ENCODE results near the gene KCNK10. TPM values are rescaled to one million over a fixed set of nuclear protein-coding genes. Genes with fewer than 3 reads are reported as not detected.

The KCNK10 gene
- total RNA-seq, 1 donor, result not detected

GRCh38 chr14:88299865-88300530 is 23.1 kb downstream of the KCNK10 start:
- no peak for DNase-seq (ENCODE audit: low read depth)
- no peak overlapping the region for H3K4me3 ChIP-seq (ENCODE audit: low read depth, low read length)
- TF ChIP-seq CTCF (IDR thresholded peaks at IDR 0.05; ENCODE audit: insufficient read depth, low read length), result no peak

- DNase-seq (ENCODE audit: low read depth), result no peak
- TF ChIP-seq CTCF (IDR thresholded peaks at IDR 0.05; ENCODE audit: insufficient read depth, low read length), result no peak
- no peak overlapping the region for H3K4me3 ChIP-seq (ENCODE audit: low read depth, low read length)
Observed at GRCh38 chr14:88297306-88297705, 25.8 kb downstream of the KCNK10 start.

- H3K4me3 ChIP-seq (ENCODE audit: low read depth, low read length), result no peak overlapping the region
- DNase-seq (ENCODE audit: low read depth), result no peak
- no peak for TF ChIP-seq CTCF (IDR thresholded peaks at IDR 0.05; ENCODE audit: insufficient read depth, low read length)
Observed at GRCh38 chr14:88296351-88296750, 26.7 kb downstream of the KCNK10 start.

- no peak for DNase-seq (ENCODE audit: low read depth)
- no peak overlapping the region for H3K4me3 ChIP-seq (ENCODE audit: low read depth, low read length)
Observed at GRCh38 chr14:88289996-88290395, 33.1 kb downstream of the KCNK10 start.

GRCh38 chr14:88289234-88289633 is 33.8 kb downstream of the KCNK10 start:
- H3K4me3 ChIP-seq (ENCODE audit: low read depth, low read length), result no peak overlapping the region
- DNase-seq (ENCODE audit: low read depth), result peak; percentile 63
- no peak for TF ChIP-seq CTCF (IDR thresholded peaks at IDR 0.05; ENCODE audit: insufficient read depth, low read length)

More at GRCh38 chr14:88289996-88290395, 33.1 kb downstream of the KCNK10 start:
- no peak for TF ChIP-seq CTCF (IDR thresholded peaks at IDR 0.05; ENCODE audit: insufficient read depth, low read length)

GRCh38 chr14:88286309-88286708 is 36.8 kb downstream of the KCNK10 start:
- DNase-seq (ENCODE audit: low read depth), result no peak
- TF ChIP-seq CTCF (IDR thresholded peaks at IDR 0.05; ENCODE audit: insufficient read depth, low read length), result no peak
- no peak overlapping the region for H3K4me3 ChIP-seq (ENCODE audit: low read depth, low read length)

- DNase-seq (ENCODE audit: low read depth), result peak; percentile 2
Observed at GRCh38 chr14:88281447-88281846, 41.6 kb downstream of the KCNK10 start.

More at GRCh38 chr14:88281447-88281846, 41.6 kb downstream of the KCNK10 start:
- no peak for TF ChIP-seq CTCF (IDR thresholded peaks at IDR 0.05; ENCODE audit: insufficient read depth, low read length)
- H3K4me3 ChIP-seq (ENCODE audit: low read depth, low read length), result no peak overlapping the region
